ENCODE results near the gene TLR6. TPM values are rescaled to one million over a fixed set of nuclear protein-coding genes. Genes with fewer than 3 reads are reported as not detected.

TLR6 gene
- polyA plus RNA-seq, 1 of the 3 experiments (the other 2 are of a cell fraction) = 0.10 TPM

DNA sequence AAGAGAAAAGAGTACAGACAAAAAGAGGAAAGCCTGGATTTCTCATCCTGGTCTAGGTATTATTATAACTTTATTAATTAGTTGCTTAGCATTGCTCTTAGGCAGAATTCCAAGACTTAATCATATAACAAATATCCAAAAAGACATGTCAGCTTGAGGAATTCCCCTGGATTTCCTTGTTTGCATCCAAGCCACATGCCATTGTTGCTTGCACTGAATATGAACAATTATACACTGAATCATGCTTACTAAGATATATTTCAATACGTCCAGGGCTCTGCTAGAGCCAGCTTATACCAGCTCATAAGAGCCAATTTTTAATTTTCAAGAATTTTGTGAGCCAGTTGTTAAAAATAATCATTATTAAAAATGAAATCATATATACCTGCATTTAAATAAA lies 68.3 kb downstream of the TLR6 start:
- 6% methylated on average over 1 of the region's 1 CpG for WGBS (ENCODE audit: low lambda C conversion rate)
- TF ChIP-seq FOSL2 (IDR thresholded peaks at IDR 0.05; ENCODE audit: borderline replicate concordance, low read depth) = no peak
- no peak for TF ChIP-seq YY1 (IDR thresholded peaks at IDR 0.05; ENCODE audit: low read depth)
- TF ChIP-seq EZH2phosphoT487 (IDR thresholded peaks at IDR 0.05; ENCODE audit: borderline replicate concordance, low read depth) = no peak
- no peak for TF ChIP-seq RAD21 (IDR thresholded peaks at IDR 0.05; ENCODE audit: low read length)
- no peak for TF ChIP-seq GABPA (IDR thresholded peaks at IDR 0.05; ENCODE audit: low read depth)
- TF ChIP-seq FOXJ3 (CRISPR knock-in tag; IDR thresholded peaks at IDR 0.05) = no peak
- no peak for TF ChIP-seq TEAD4 (IDR thresholded peaks at IDR 0.05; ENCODE audit: borderline replicate concordance, insufficient read depth)
- TF ChIP-seq NRF1 (IDR thresholded peaks at IDR 0.05; ENCODE audit: low read depth, low read length) = no peak
- TF ChIP-seq, protein P1, sequence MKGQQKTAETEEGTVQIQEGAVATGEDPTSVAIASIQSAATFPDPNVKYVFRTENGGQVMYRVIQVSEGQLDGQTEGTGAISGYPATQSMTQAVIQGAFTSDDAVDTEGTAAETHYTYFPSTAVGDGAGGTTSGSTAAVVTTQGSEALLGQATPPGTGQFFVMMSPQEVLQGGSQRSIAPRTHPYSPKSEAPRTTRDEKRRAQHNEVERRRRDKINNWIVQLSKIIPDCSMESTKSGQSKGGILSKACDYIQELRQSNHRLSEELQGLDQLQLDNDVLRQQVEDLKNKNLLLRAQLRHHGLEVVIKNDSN (IDR thresholded peaks at IDR 0.05; ENCODE audit: borderline replicate concordance, low read depth) = no peak
- TF ChIP-seq EP300 (IDR thresholded peaks at IDR 0.05; ENCODE audit: borderline replicate concordance in 1 of 2, low read depth in 1 of 2, low read length in 1 of 2) = no peak
- no peak for TF ChIP-seq CHD2 (IDR thresholded peaks at IDR 0.05; ENCODE audit: low read length, partially characterized antibody)
- TF ChIP-seq MEF2A (IDR thresholded peaks at IDR 0.05; ENCODE audit: borderline replicate concordance, low read depth) = no peak
- TF ChIP-seq SIN3A (IDR thresholded peaks at IDR 0.05; ENCODE audit: borderline replicate concordance, low read depth, low read length) = no peak
- TF ChIP-seq, protein P2, sequence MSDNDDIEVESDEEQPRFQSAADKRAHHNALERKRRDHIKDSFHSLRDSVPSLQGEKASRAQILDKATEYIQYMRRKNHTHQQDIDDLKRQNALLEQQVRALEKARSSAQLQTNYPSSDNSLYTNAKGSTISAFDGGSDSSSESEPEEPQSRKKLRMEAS (IDR thresholded peaks at IDR 0.05; ENCODE audit: low read depth) = no peak
- TF ChIP-seq MXI1 (IDR thresholded peaks at IDR 0.05; ENCODE audit: low read depth, low read length) = no peak
- TF ChIP-seq, protein P3, sequence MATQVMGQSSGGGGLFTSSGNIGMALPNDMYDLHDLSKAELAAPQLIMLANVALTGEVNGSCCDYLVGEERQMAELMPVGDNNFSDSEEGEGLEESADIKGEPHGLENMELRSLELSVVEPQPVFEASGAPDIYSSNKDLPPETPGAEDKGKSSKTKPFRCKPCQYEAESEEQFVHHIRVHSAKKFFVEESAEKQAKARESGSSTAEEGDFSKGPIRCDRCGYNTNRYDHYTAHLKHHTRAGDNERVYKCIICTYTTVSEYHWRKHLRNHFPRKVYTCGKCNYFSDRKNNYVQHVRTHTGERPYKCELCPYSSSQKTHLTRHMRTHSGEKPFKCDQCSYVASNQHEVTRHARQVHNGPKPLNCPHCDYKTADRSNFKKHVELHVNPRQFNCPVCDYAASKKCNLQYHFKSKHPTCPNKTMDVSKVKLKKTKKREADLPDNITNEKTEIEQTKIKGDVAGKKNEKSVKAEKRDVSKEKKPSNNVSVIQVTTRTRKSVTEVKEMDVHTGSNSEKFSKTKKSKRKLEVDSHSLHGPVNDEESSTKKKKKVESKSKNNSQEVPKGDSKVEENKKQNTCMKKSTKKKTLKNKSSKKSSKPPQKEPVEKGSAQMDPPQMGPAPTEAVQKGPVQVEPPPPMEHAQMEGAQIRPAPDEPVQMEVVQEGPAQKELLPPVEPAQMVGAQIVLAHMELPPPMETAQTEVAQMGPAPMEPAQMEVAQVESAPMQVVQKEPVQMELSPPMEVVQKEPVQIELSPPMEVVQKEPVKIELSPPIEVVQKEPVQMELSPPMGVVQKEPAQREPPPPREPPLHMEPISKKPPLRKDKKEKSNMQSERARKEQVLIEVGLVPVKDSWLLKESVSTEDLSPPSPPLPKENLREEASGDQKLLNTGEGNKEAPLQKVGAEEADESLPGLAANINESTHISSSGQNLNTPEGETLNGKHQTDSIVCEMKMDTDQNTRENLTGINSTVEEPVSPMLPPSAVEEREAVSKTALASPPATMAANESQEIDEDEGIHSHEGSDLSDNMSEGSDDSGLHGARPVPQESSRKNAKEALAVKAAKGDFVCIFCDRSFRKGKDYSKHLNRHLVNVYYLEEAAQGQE (IDR thresholded peaks at IDR 0.05; ENCODE audit: low read depth, low read length) = no peak
- CTCF ChIA-PET = interaction anchor here (1.3 kb wide), 1 partner anchor 609 kb away, joined by 5 read pairs; no protein-coding TSS in a partner anchor
- Histone ChIP-seq H4K20me1 (ENCODE audit: insufficient read depth) (no peaks in the 10 kb centered on the region), H3K9ac (no peak overlapping the region), H2AFZ (ENCODE audit: low read depth) (no peak overlapping the region), H3K27me3 (ENCODE audit: insufficient read depth) (no peaks in the 10 kb centered on the region), H3K4me1 (ENCODE audit: control insufficient read depth in 1 of 2, insufficient read depth in 2 of 2, low read depth in 1 of 2, low read length in 1 of 2) (no peaks in the 10 kb centered on the region), H3K36me3 (replicated peaks in 1 of 2; ENCODE audit: control insufficient read depth in 1 of 2, insufficient read depth in 2 of 2, low read length in 1 of 2) (no peaks in the 10 kb centered on the region), H3K9me3 (no peaks in the 10 kb centered on the region), H3K79me2 (ENCODE audit: insufficient read depth) (no peaks in the 10 kb centered on the region), H3K4me2 (no peak overlapping the region), H3K27ac (ENCODE audit: low read depth in 2 of 2, low read length in 1 of 2) (no peak overlapping the region), H3F3A (replicated peaks; ENCODE audit: insufficient read depth) (no peaks in the 10 kb centered on the region), H3K4me3 (ENCODE audit: low read depth in 2 of 2, low read length in 1 of 2) (no peak overlapping the region), H3K9me2 (no peaks in the 10 kb centered on the region)
- no peak for DNase-seq
- POLR2A ChIA-PET = no interaction called here

Measured in SK-N-SH (cell line).